Skeletal muscle satellite cell (primary cell): ENCODE results near the gene CNBP. TPM values are rescaled to one million over a fixed set of nuclear protein-coding genes. Genes with fewer than 3 reads are reported as not detected.

Experiments
- H3K27me3 ChIP-seq: 2 replicates; pipeline ENCODE4 v1.7.0; 2013; ENCODE audit warnings: low read length; ENCODE audit not compliant: control insufficient read depth, insufficient read depth
- H3K36me3 ChIP-seq: 2 replicates; pipeline ENCODE4 v1.7.0; 2013; ENCODE audit warnings: mild to moderate bottlenecking, control low read depth, low read length; ENCODE audit not compliant: insufficient read depth
- H3K4me1 ChIP-seq: 2 replicates; pipeline ENCODE4 v1.7.0; 2013; ENCODE audit warnings: low read length; ENCODE audit not compliant: control insufficient read depth, insufficient read depth
- H3K4me2 ChIP-seq: 2 replicates; pipeline ENCODE4 v1.7.0; 2013; ENCODE audit warnings: mild to moderate bottlenecking, low read length
- H3K4me3 ChIP-seq: 2 replicates; pipeline ENCODE4 v1.7.0; 2013; ENCODE audit warnings: low read length
- H3K9ac ChIP-seq: 2 replicates; pipeline ENCODE4 v1.7.0; 2013; ENCODE audit warnings: mild to moderate bottlenecking, low read depth, low read length, moderate library complexity
- H3K9me3 ChIP-seq: replicated peaks from 2 replicates; pipeline ENCODE4 v1.7.0; 2013; ENCODE audit warnings: mild to moderate bottlenecking, control low read depth, low read length
- small RNA-seq: library from RNA; depleted of rRNA; stranded (forward); fragments of <200 nt; gene quantifications from one replicate; pipeline ENCODE3, GENCODE V24; 2012

Gene CNBP

GRCh38 chr3:129123314-129124060 is 60.2 kb downstream of the CNBP start:
- Histone ChIP-seq H3K4me2 (no peak overlapping the region), H3K9ac (no peak overlapping the region), H3K9me3 (no peaks in the 10 kb centered on the region), H3K27me3 (no peaks in the 10 kb centered on the region), H3K4me3 (no peak overlapping the region), H3K36me3 (peaks cover 5% of the 10 kb centered on the region), H3K4me1 (peaks cover 21% of the 10 kb centered on the region)

DNA sequence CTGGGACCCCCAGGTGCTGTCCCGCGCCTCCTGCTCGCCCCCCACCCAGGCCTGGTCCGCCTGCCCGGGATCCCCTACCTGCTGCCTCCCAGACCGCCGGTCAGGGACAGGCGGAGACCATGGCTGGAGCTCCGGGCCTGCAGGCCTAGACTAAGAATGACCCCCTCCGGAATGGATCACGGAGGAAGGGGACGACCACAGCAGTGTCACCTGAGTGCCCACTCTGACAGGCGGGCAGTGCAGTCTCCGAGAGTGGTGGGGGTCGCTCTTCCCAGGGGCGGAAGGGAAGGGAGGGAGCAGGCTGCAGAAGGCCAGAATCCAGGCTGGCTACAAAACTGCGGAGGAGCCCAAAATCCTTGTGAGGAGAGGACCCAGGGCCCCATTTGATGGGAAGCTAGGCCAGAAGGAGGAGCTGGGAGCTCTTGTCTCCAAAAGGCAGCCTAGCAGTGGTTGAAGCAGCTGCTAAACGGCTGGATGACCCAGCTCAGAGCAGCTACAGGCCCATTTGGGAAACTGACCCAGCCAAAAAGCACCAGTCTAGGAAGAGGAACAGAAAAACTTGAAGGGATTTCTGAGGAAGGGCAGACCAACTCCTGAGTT is 61.2 kb downstream of the CNBP start:
- Histone ChIP-seq H3K27me3 (no peaks in the 10 kb centered on the region), H3K9me3 (no peaks in the 10 kb centered on the region), H3K4me1 (peaks cover 21% of the 10 kb centered on the region), H3K36me3 (peaks cover 8% of the 10 kb centered on the region), H3K9ac (no peak overlapping the region), H3K4me2 (no peak overlapping the region), H3K4me3 (no peak overlapping the region)

GRCh38 chr3:129121792-129122411 is 61.8 kb downstream of the CNBP start, which contains the start of gene RAB43:
RAB43 (minus strand) TSS chr3:129121804; CDS start chr3:129121489, 315 bp downstream.
- Histone ChIP-seq H3K9me3 (no peaks in the 10 kb centered on the region), H3K27me3 (no peaks in the 10 kb centered on the region), H3K4me1 (peaks cover 21% of the 10 kb centered on the region), H3K4me3 (peak within 1 kb of the TSS; percentile 77), H3K36me3 (peaks cover 11% of the 10 kb centered on the region), H3K9ac (peak within 1 kb of the TSS; percentile 91), H3K4me2 (peak within 1 kb of the TSS; percentile 83)

DNA sequence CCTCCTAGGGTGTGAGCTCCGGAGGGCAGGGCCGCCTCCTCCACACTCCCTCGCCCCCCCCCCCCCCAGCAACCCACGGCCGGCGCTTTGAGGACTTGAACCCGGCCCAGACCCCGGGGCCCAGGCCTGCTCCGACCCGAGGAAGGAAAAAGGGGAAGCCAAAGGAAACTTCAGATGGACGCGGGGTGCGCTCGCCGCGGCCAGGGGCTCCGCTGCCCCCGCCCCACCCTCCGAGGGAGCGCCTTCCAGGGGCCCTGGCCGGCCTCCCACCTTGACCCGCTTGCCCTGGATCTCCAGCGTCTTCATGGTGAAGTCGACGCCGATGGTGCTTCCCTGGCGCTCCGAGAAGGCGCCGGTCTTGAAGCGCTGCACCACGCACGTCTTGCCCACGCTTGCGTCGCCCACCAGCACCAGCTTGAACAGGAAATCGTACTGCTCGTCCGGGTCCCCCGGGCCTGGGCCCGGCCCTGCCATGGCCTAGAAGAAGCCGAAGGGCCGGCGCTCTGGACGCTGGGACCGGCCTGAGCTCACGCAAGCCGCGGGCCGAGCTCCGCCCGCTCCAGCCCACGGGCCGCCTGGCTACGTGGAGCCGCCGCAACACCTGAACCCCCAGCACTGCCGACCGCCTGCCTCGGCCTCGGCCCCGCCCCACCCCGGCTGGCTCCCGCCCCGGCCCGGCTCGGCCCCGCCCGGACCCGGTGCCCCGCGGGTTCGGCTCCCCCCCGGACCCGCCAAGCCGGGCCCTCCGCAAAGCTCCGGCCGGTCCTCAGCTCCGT is 62.5 kb downstream of the CNBP start:
- peak overlapping the region; percentile 83 for H3K4me2 ChIP-seq
- H3K36me3 ChIP-seq: peaks cover 11% of the 10 kb centered on the region
- peaks cover 27% of the 10 kb centered on the region for H3K4me1 ChIP-seq
- H3K9me3 ChIP-seq: no peaks in the 10 kb centered on the region
- H3K9ac ChIP-seq: peak overlapping the region; percentile 91
- no peaks in the 10 kb centered on the region for H3K27me3 ChIP-seq
- peak overlapping the region; percentile 71 for H3K4me3 ChIP-seq

GRCh38 chr3:129120254-129121004 is 63.3 kb downstream of the CNBP start:
- peaks cover 11% of the 10 kb centered on the region for H3K36me3 ChIP-seq
- peak overlapping the region; percentile 71 for H3K4me3 ChIP-seq
- H3K9me3 ChIP-seq: no peaks in the 10 kb centered on the region
- peak overlapping the region; percentile 91 for H3K9ac ChIP-seq
- peak overlapping the region; percentile 83 for H3K4me2 ChIP-seq
- H3K4me1 ChIP-seq: peaks cover 31% of the 10 kb centered on the region
- no peaks in the 10 kb centered on the region for H3K27me3 ChIP-seq

GRCh38 chr3:129119365-129120100 is 64.2 kb downstream of the CNBP start:
- Histone ChIP-seq H3K4me1 (peaks cover 31% of the 10 kb centered on the region), H3K36me3 (peaks cover 16% of the 10 kb centered on the region), H3K9ac (peak overlapping the region; percentile 91), H3K4me3 (peak overlapping the region; percentile 71), H3K4me2 (peak overlapping the region; percentile 83), H3K27me3 (no peaks in the 10 kb centered on the region), H3K9me3 (no peaks in the 10 kb centered on the region)

- H3K36me3 ChIP-seq: peaks cover 21% of the 10 kb centered on the region
- no peaks in the 10 kb centered on the region for H3K27me3 ChIP-seq
- H3K9ac ChIP-seq: no peak overlapping the region
- H3K4me3 ChIP-seq: no peak overlapping the region
- H3K4me2 ChIP-seq: peak overlapping the region; percentile 83
- no peaks in the 10 kb centered on the region for H3K9me3 ChIP-seq
- peaks cover 31% of the 10 kb centered on the region for H3K4me1 ChIP-seq
Measured at GRCh38 chr3:129118745-129119144, 65.0 kb downstream of the CNBP start.

Small RNA genes within 50 kb of the gene (small RNA-seq; reads per million reads assigned to genes)
- not detected for gene RPS27P12
